ENCODE data around the gene INF2.
"Not testable (repeated sequence)": the region's sequence is repeated elsewhere in the genome, so short reads cannot be mapped to it uniquely, and the experiment has no call there.

INF2 gene

DNA sequence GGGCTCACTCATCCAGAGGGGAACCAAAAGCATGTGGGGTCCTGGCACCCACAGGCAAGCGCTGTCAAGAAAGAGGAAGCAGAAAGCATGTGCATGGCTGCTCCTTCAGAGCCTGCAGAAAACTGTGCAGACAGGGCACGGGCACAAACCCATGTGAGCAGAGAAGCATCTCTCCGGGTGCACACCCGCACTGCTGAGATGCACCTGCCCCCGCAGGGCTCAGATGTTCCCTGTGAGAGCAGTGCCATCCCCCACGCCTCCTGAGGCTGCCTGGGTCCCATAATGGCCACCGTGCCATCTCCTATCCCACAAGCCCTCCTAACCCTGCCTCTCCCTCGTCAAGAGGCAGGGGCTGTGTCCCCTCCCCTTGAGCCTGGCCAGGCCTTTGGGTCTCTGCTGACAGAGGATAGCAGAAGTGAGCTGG, 32.3 kb upstream of the INF2 start:
- DNase-seq (ENCODE audit: low read depth in 2 of 2) = no peak

GRCh38 chr14:104657563-104658324, 31.7 kb upstream of the INF2 start:
- DNase-seq (ENCODE audit: low read depth in 2 of 2) = no peak

- no peak for DNase-seq (ENCODE audit: low read depth in 2 of 2)
Measured at GRCh38 chr14:104658325-104658712, 31.1 kb upstream of the INF2 start.

DNA sequence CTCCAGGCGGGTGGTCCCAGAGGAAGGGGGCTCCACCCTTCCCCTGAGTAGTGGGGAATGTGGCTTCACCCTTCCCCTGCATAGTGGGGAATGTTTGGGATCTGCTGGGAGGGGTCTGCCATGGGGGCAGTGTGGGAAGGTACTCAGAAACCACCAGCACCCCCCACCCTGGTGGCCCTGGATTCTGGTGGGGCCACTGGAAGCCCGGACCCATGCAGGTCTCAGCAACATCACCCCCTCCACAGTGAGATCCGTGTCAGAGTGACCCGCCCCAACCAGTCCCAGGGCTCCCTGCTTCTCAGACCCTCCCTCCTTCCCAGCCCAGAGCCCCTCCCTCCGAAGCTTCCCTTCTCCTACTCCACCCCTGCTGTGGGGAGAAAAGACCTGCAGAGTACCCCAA, 30.3 kb upstream of the INF2 start:
- DNase-seq (ENCODE audit: low read depth in 2 of 2) = no peak

- no peak for DNase-seq (ENCODE audit: low read depth in 2 of 2)
Measured at GRCh38 chr14:104659764-104660523, 29.5 kb upstream of the INF2 start.

DNA sequence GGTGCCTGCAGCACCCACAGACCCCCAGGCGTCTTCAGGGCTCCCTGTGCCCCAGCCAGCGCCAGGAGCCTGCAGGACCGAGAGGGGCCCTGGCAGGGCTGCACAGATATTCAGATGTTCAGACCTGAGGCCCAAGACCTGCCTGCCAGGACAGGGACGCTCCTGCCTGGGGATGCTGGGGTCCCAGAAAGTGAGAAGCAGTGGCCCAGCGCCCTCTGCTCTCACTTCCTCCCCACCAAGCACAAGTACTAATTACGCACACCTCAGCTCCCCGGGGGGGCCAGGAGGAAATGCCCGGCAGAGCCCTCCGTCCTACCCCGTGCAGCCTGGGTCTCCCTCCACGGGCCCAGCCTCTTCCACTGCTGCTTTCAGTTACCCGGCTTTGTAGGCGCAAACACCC, 28.8 kb upstream of the INF2 start:
- no peak for DNase-seq (ENCODE audit: low read depth in 2 of 2)

GRCh38 chr14:104661086-104661485, 28.3 kb upstream of the INF2 start:
- no peak for DNase-seq (ENCODE audit: low read depth in 2 of 2)

DNA sequence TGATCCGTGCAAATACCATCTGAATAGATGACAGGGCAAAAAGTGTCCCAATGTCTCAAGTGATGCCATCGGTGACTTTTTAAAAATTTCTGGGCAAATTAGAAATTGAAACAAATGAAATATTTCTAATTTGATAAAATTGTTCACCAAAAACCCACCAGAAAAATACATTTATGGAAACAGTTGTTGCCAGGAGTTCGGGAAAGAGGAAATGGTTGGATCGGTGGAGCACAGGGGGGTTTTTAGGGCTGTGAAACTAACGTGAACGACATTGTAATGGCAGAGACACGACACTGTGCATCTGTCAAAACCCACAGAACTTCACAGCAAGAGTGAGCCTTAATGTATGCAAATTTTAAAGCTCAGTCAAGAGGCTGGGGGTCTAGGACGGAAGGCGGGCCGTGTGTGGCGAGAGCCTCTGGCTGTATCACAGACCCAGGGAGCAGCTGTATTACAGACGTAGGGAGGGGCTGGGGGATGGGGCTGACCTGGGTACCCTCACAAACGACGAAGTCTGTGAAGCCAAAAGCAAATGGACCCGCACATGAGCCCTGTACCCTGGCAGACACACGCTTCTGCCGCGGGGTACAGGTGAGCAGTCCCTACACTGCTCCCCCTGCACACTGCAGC, 27.8 kb upstream of the INF2 start:
- DNase-seq (ENCODE audit: low read depth in 2 of 2) = not testable (repeated sequence)

GRCh38 chr14:104662472-104662871, 26.9 kb upstream of the INF2 start:
- not testable (repeated sequence) for DNase-seq (ENCODE audit: low read depth in 2 of 2)

DNA sequence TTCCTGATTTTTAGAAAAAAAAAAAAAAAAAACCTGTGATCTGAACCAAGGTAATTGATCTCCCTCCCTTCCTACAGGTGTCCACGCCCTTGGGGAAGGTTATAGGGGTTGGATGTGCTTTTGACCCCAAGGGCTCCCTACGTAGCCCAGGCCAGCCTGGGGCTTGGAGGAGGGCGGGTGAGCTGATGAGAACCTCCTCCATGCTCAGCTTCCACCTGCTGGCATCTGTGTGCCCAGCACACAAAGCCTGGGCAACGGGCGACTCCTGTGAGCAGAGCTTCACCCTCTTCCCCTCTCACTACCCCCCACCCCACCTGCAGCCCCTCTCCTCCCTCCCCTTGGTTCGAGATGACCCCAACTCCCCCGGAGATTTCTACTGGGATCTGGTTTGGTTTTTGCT, 25.3 kb upstream of the INF2 start:
- no peak for DNase-seq (ENCODE audit: low read depth in 2 of 2)

DNA sequence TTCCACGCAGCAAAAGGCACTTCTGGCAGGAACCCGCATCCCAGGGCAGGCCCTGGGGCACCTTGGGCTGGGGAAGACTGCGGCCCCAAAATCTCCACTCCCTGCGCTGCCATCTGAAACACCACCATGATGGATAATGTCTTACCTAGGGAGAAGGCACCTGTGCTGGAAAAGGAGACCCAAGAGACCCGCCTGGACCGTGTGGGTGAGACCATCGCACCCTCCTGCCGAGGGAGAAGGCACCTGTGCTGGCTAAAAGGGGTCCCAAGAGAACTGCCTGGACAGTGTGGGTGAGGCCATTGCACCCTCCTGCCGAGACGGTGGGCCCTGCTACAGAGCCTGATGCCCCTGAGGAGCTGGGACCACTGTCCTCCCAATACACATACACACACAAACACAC, 24.8 kb upstream of the INF2 start:
- no peak for DNase-seq (ENCODE audit: low read depth in 2 of 2)

DNA sequence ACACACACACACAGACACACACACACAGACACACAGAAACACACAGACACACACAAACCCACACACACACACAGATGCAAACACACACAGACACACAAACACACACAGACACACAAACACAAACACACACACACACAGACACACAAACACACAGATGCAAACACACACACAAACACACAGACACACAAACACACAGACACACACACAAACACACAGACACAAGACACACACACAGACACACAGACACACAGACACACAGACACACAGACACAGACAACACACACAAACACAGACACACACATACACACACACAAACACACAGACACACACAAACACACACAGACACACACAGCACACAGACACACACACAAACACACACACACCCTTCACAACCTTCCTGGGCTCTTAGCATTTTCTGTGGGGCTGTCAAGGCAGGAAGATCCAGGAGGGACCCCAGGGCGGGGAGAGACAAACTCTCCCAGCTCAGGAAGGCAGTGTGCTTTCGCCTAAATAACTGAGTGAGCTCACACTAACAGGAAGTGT, 24.2 kb upstream of the INF2 start:
- no peak for DNase-seq (ENCODE audit: low read depth in 2 of 2)

DNA sequence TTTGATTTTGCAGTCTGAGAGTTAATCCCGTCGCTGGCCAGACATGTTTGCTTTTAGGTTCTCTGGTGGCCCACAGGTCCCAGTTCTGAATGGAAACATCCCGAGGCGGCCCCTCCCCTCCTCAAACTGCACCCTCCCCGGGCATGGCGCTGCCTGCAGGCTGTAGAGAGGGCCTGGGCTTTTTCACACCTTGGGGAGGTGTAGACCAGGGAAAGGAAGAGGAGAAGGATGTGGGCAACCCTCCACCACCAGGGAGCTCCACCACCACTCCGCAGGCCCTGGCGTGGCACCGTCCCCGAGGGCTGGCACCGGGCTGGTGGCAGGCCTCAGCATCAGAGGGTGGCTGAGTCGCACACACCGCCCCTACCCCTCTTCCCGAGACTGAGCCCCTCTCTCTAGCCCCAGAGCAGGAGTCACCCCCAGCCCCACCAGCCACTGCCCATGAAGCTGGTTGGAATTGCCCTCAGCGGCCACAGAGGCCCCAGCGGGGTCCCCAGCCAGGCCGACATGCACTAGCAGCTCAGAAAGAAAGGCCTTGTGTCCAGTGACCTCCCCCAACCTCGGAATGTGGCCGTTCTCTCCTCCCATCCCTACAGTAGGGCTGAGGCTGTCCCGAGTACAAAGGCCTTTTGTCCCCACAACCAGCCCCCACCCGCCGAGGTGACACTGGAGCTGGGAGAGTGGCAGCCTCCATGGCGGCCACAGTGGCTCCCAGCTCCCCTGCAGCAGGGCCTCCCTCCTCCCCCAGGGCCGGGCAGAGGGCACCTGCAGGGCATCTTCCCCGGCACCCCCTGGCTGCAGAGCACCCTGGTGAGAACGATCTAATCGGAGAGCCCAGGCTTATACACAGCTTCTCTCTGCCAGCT, 23.5 kb upstream of the INF2 start:
- peak in 1 of 2 donors; percentile 36 for DNase-seq (ENCODE audit: low read depth in 2 of 2)

GRCh38 chr14:104666523-104666895, 22.9 kb upstream of the INF2 start:
- DNase-seq (ENCODE audit: low read depth in 2 of 2) = not testable (repeated sequence)

DNA sequence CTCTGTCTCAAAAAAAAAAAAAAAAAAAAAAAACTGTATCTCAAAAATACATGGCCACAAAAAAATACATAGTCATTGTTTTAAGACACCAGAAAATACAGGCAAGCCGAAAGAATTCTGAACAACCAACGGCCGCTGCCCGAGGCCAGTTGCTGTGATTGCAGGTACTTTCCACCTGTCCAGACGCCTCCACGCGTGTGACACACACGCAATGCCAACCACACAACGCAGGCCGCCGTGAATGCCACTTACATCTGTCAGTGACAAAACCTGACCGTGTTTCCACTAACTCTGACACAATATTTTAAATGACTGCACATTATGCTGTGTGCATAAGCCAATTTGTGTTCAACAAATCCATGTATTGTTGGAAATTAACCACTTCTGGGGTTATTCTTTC, 22.4 kb upstream of the INF2 start:
- DNase-seq (ENCODE audit: low read depth in 2 of 2) = no peak

- DNase-seq (ENCODE audit: low read depth in 2 of 2) = no peak
Measured at GRCh38 chr14:104669697-104670096, 19.7 kb upstream of the INF2 start.

DNA sequence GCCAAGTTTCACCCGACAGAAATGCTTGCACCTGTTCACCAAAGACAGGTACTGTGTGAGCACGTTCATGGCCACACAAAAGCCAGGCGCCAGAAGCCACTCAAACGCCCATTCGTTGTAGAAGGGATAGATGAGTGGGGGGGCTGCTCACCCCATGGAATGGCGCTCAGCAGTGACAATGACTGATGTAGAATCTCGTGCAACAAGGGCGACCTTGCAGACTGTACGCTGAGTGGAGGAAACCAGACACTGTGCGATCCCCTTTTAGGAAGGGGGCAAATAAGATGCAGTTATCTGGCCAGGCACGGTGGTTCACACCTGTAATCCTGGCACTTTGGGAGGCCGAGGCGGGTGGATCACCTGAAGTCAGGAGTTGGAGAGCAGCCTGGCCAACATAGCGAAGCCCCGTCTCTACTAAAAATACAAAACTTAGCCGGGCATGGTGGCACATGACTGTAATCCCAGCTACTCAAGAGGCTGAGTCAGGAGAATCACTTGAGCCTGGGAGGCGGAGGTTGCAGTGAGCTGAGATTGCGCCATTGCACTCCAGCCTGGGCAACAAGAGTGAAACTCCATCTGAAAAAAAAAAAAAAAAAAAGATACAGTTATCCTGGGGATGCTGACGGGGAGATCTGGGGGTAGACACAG, 18.0 kb upstream of the INF2 start:
- DNase-seq (ENCODE audit: low read depth in 2 of 2) = not testable (repeated sequence)

DNA sequence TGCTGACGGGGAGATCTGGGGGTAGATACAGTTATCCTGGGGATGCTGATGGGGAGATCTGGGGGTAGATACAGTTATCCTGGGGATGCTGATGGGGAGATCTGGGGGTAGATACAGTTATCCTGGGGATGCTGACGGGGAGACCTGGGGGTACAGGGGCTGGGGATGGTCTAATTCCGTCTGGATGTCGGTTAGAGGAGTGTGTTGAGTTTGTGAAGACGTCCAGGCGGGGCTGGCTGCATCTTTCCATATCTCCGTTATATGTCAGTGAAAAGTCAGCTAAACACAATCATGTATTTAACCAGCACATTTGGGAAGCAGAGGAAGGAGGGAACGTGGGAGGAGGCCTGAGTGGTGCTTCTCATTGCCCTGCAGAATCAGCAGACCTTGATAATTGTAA, 17.3 kb upstream of the INF2 start:
- not testable (repeated sequence) for DNase-seq (ENCODE audit: low read depth in 2 of 2)

GRCh38 chr14:104673481-104673880, 15.9 kb upstream of the INF2 start:
- no peak for DNase-seq (ENCODE audit: low read depth in 2 of 2)

DNA sequence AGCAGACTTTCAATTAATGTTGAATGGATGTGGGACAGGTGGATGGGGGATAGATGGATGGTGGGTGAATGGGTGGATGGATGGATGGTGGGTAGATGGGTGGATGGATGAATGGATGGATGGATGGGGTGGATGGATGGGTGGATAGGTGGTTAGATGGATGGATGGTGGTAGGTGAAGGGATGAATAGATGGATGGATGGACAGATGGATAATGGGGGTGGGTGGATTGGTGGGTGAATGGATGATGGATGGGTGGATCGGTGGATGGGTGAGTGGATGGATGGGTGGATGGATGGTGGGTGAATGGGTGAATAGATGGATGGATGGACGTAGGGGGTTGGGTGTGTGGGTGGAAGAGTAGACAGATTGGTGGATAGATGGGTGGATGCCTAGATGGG, 14.0 kb upstream of the INF2 start:
- DNase-seq (ENCODE audit: low read depth in 2 of 2) = no peak

DNA sequence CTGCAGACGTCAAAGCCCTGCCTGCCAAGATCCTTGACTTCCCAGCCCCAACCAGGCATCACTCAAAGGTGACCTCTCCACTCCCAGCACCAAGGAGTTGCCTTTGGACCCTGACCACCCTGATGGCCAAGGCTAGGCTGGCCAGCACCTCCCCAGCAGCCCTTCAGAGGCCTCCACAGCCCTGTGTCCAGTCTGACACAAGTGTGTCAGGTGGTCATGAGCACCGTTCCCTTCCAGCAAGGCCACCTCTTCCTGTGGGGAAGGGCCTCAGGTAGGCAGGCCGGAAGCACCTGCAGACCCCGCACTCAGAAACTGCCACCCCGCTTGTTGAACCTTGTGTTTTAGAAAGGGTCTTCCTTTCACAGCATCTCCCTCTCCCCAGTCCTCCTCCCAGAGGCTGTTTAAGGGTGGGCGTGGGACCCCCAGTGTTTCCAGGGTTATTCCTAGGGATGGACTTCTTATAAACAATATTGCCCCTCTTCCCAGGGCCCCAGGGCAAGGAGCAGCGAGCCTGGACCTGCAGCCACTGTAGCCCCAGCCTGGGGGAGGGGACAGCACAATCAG, 13.2 kb upstream of the INF2 start:
- DNase-seq (ENCODE audit: low read depth in 2 of 2) = no peak
